ENCODE results near the gene TMEM39B. TPM values are rescaled to one million over a fixed set of nuclear protein-coding genes. Genes with fewer than 3 reads are reported as not detected.
A peak's percentile ranks its signal among the peaks of the same experiment; 100 is the strongest.

TMEM39B gene
- total RNA-seq, 1 experiment from 2014 or later, result 30.4 TPM

- Histone ChIP-seq H3K4me1 (ENCODE audit: insufficient read depth, low read length, poor library complexity, severe bottlenecking) (no peaks in the 10 kb centered on the region), H3K9me3 (ENCODE audit: low read depth, low read length, poor library complexity, severe bottlenecking) (no peaks in the 10 kb centered on the region), H3K36me3 (ENCODE audit: insufficient read depth, low read length, poor library complexity, severe bottlenecking) (peaks cover 64% of the 10 kb centered on the region), H3K4me3 (ENCODE audit: low read depth, low read length, poor library complexity, severe bottlenecking) (no peak overlapping the region), H3K27me3 (replicated peaks; ENCODE audit: insufficient read depth, low read depth, low read length, poor library complexity) (no peaks in the 10 kb centered on the region), H3K27ac (ENCODE audit: low read depth, low read length, poor library complexity, severe bottlenecking) (no peak overlapping the region)
- no TSS peak for BruUV-seq (replicated peaks)
- intact Hi-C loops (cut with micrococcal nuclease; ENCODE audit: unreplicated experiment), result no loop called here
- ChIA-PET CTCF (no interaction called here), POLR2A (ENCODE audit: low non-redundant PET) (no interaction called here)
- DNase-seq (ENCODE audit: low spot score), result no peak
- TF ChIP-seq EZH2 (IDR thresholded peaks at IDR 0.05; ENCODE audit: borderline replicate concordance, low read depth, low read length, poor library complexity, severe bottlenecking), result no peak
- TF ChIP-seq CTCF (conservative IDR thresholded peaks at IDR 0.05; ENCODE audit: low read depth, low read length), result no peak
Measured at GRCh38 chr1:32094746-32095521, 22.2 kb downstream of the TMEM39B start.

- POLR2A ChIA-PET (ENCODE audit: low non-redundant PET), result no interaction called here
- Histone ChIP-seq H3K27me3 (replicated peaks; ENCODE audit: insufficient read depth, low read depth, low read length, poor library complexity) (no peaks in the 10 kb centered on the region), H3K9me3 (ENCODE audit: low read depth, low read length, poor library complexity, severe bottlenecking) (no peaks in the 10 kb centered on the region), H3K27ac (ENCODE audit: low read depth, low read length, poor library complexity, severe bottlenecking) (no peak overlapping the region), H3K4me1 (ENCODE audit: insufficient read depth, low read length, poor library complexity, severe bottlenecking) (no peaks in the 10 kb centered on the region), H3K4me3 (ENCODE audit: low read depth, low read length, poor library complexity, severe bottlenecking) (no peak overlapping the region), H3K36me3 (ENCODE audit: insufficient read depth, low read length, poor library complexity, severe bottlenecking) (peaks cover 56% of the 10 kb centered on the region)
- no peak for TF ChIP-seq EZH2 (IDR thresholded peaks at IDR 0.05; ENCODE audit: borderline replicate concordance, low read depth, low read length, poor library complexity, severe bottlenecking)
- no peak for TF ChIP-seq CTCF (conservative IDR thresholded peaks at IDR 0.05; ENCODE audit: low read depth, low read length)
- CTCF ChIA-PET, result no interaction called here
- intact Hi-C loops (cut with micrococcal nuclease; ENCODE audit: unreplicated experiment), result no loop called here
- BruUV-seq (replicated peaks), result no TSS peak
- no peak for DNase-seq (ENCODE audit: low spot score)
Measured at GRCh38 chr1:32099426-32099825, 26.7 kb downstream of the TMEM39B start.

GRCh38 chr1:32100359-32100758 is 27.6 kb downstream of the TMEM39B start:
- Histone ChIP-seq H3K4me3 (ENCODE audit: low read depth, low read length, poor library complexity, severe bottlenecking) (no peak overlapping the region), H3K27me3 (replicated peaks; ENCODE audit: insufficient read depth, low read depth, low read length, poor library complexity) (no peaks in the 10 kb centered on the region), H3K36me3 (ENCODE audit: insufficient read depth, low read length, poor library complexity, severe bottlenecking) (peaks cover 47% of the 10 kb centered on the region), H3K9me3 (ENCODE audit: low read depth, low read length, poor library complexity, severe bottlenecking) (no peaks in the 10 kb centered on the region), H3K27ac (ENCODE audit: low read depth, low read length, poor library complexity, severe bottlenecking) (no peak overlapping the region), H3K4me1 (ENCODE audit: insufficient read depth, low read length, poor library complexity, severe bottlenecking) (no peaks in the 10 kb centered on the region)
- intact Hi-C loops (cut with micrococcal nuclease; ENCODE audit: unreplicated experiment), result no loop called here
- ChIA-PET CTCF (no interaction called here), POLR2A (ENCODE audit: low non-redundant PET) (no interaction called here)
- no TSS peak for BruUV-seq (replicated peaks)
- no peak for TF ChIP-seq EZH2 (IDR thresholded peaks at IDR 0.05; ENCODE audit: borderline replicate concordance, low read depth, low read length, poor library complexity, severe bottlenecking)
- TF ChIP-seq CTCF (conservative IDR thresholded peaks at IDR 0.05; ENCODE audit: low read depth, low read length), result no peak
- peak; percentile 12 for DNase-seq (ENCODE audit: low spot score)
